Left renal pelvis (tissue), 4 donors: ENCODE data around the gene CDH23. TPM values are rescaled to one million over a fixed set of nuclear protein-coding genes. Genes with fewer than 3 reads are reported as not detected.

Experiments used
- DNase-seq, 4 donors: peaks; one replicate each; pipeline ENCODE4 v3.0.0-alpha.2; 2013; ENCODE audit warnings: low read depth in 4 of 4, low spot score in 3 of 4
- polyA plus RNA-seq, 4 donors: library from polyadenylated mRNA; unstranded; fragments of 120-200 nt; gene quantifications; one replicate each; pipeline ENCODE4 v1.2.1, GENCODE V29; 2013; ENCODE audit not compliant: insufficient read length in 4 of 4

Gene CDH23
- polyA plus RNA-seq, 4 donors: 1.5 to 28.3 (median 2.7) TPM

DNA sequence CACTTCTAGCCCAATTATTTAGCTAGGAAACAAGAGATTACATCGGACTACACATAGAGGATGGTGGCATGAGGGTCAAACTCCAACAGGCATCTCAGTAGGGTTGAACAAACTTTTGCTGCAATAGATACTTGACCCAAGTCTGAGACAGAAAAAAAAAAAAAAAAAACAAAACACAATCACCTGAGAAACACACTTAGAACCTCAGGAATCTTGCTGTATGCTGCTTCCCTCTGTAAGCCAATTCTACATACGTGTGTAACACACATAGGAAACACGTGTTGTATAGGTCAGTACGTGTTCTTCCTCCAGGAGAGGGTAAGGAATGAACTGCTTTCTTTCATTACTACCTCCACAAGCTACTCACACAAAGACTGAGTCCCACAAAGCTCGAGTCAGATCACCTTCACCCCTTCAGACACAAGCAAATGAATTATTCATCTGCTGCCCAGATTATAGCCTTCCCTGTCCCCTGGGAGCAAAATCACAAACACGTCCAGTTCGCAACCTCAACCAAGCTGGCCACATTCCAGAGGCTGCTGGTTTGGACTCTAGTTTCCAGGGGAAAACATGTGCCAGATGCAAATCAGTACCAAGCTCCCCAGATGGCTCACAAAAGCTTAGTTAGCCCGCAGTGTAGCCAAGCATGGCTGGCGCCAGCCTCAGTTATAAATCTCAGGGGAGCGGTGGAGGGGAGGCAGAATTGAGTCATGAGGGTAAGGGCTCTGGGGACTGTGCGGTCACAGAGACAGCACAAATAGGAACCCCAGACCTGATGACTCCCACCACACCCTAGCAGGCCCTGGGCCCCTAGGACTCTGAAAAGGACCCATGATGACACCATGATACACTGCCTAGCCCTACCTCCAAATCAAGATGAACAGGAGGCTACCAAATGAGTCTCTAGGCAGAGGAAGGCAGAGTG, 439.2 kb downstream of the CDH23 start:
- peak; percentile 59 to 75 (median 66) for DNase-seq

DNA sequence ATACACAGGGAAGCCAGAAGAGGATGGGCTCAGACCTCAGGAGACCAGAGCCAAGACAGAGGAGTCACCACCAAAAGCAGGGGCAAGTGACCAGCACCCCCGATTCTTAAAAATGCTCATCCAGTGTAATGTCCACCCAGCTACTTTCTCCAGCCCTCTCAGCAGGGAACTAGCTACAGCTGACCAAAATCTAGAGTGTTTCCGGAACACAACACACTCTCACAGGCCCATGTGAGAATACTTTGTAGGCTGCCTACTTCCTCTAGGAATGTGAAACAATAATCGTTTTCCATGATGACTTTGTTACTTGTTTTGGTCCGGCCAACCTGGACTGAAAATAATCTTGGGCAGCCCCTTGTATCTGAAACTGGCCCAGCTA, 439.9 kb downstream of the CDH23 start:
- DNase-seq: no peak

DNA sequence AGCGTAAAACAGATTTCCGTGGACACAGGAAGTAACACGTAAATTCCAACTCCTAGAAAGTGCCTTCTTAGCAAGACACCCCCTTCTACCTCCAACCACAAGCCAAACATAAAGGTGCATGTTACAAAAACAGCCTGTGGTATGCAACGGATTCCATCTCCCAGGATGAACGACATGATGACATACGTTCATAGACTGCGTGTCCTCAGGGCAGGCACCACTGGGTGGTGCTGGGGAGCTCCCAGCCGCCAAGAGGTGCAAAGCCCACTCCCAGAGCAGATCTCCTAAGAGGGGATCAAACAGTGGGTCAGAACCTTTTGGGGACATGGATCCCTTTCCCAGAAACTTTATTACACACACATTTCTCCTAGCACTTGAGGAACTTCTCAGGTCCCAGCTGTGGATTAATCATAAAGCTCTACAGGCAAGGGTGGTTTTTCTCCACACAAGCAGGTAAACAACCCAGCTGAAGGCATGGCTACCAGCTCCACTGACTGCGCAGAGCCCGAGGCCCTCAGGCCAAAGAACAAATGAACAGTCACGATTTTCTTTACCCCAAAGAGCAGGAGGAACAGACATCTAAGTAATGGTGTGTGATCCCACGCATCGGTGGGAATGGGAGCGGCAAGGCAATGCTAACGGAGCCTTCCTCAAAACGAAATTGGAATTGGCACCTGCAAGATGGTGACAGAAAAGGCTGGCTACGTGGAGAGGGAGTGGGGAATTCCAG, 440.5 kb downstream of the CDH23 start:
- no peak for DNase-seq

DNA sequence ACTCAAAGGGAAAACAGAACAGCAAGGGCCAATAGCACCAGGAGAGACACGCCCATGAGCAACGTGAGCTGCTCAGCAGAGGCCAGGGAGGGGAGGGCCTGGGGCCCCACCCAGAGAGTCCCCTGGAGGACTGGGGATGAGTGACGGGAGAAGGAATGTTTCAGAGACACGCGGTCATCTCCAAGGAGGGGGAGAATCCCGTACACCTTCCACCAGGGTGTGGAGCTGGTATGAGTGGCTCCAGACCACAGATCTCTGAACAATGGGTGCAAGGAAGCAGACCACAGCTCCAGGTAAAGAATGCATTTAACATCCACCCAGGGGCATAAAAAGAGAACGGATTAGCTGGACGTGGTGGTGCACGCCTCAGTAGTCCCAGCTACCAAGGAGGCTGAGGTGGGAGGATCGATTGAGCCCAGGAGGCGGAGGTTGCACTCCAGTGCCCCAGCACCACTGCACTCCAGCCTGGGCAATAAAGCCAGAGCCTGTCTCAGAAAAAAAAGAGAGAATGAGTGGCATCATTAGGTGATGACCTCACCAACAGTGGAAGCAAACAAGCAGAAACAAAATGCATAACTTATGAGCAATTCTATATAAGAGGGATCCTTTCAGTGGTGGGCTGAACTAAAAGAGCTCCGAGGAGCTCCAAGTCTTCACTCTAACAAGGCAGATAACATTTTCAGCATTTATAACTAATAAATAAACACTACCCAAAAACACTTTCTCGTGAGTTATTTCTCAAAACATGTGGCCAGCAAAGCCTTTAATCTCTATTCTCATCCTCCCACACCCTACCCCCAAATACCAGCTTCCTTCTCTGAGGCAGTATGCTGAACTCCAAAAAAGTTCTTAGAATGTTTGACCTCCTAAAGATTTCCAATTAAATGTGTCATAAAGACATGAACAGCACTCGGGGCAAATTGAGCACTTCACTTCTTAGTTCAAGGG, 441.8 kb downstream of the CDH23 start:
- no peak for DNase-seq

DNA sequence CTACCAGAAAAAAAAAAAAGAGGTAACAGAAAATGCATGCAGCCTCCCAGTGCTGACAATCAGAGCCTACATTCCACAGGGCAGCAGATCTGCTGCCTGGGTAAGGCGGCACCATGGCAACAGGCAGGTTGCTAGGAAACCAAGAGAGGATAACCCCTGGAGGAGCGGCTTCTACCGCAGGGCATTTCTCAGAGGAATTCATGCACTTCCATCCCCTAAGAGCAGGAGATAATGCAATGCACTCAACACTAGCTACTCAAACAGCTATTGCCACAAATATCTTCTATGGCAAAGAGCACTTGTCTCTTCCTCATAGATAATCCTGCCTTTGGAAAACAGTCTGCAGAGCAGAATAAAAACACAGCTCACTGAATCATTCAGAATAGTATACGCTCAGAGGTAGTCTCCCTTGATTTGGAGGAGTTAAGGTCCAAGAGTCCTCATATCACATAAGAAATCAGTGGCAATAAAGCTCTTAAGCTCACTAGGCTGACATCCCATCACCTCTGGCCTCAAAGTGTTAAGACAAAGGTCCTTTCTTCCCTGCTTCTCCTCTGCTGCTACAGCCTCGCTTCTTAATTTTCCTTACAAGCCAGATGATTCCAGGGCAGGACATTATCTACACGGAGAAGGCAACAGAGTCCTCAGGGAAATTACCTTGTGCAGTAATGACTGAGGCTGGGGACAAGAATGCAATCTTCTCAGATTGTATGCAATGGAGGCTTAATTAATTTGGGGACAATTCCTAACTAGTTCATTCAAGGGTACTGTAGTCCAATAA, 443.6 kb downstream of the CDH23 start:
- DNase-seq: peak; percentile 69 to 85 (median 73)

DNA sequence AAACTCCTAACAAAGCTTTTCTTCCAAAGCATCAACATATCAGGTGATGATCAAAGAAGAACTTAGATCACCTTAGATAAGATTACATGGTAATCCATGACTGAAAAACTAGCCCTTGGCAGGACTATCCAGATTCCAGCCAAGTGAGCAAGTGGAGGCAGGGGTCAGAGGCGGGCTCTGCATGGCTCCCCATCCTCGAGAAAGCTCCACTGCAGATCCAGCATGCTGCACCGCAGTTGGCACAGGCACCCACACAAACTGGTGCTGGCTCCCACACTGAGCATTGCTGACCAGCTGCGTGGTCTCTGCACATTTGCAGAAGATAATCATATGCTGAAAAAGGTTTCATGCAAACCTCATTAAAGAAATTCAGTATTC, 444.2 kb downstream of the CDH23 start:
- DNase-seq: no peak

DNA sequence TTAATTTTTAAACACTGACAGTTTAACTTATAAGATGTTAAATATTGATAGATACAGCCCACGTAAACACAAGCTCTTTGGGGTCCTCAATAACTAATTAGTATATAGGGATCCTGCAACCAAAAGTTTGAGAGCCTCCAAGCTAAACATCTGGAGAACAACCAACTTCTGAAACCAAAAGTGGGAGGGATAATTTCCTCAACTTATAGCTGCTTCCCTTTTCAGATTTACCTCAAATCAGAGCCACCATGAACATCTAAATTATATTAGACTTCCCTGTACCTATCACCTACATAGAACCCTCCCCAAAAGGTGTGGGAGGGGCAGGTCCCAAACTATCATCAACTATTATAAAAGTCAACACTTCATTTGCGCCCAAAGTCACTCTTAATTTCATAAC, 445.7 kb downstream of the CDH23 start:
- no peak for DNase-seq

DNA sequence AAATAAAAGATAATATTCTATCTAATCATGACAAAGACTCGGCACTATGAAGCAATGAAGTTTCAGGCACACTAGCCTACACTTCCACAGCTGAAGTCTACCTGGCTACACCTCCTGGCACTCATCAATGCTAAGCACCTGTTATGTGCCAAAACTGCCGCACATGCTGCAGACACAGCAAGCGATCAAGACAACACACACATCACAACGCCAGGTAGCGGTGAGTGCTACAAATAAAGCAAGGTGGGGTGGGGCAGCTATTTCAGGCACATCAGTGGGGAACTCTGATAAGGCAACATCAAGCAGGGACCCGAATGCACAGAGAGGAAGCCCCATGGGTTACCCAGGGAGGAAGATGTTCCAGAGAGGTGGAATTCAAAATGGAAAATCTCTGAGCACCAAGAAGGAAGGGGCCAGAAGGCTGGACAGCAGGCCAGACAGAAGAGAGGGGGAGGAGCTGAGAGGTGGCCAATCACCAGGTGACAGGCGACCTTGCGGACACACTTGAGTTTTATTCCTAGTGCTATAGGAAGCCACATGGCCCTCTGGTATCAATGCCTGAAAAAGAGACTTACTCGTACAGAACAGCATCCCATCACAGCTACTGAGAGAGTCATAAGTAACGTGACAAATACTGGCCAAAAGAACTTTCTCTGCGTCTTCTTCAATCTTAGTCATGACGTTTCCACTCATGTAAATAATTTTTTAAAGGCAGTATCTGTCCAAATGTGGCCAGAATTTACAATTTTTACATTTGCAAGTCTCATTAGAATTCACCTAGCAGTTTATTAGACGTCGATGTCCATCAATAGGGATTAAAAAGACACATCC, 446.4 kb downstream of the CDH23 start:
- DNase-seq: no peak

DNA sequence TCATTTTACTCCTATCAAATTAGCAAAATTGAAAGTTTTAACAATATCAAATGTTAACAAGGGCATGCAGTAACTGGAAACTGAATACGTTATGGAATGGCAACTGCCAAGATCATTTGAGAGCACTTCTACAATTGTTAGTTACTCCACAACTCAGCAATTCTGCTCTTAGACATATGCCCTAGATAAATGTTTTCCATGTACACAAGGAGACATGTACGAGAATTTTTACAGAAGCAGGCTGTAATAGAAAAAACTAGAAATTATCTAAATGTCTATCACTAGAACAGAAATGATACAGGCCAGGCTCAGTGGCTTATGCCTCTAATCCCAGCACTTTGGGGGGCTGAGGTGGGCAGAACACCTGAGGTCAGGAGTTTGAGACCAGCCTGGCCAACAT, 447.4 kb downstream of the CDH23 start:
- no peak for DNase-seq

DNA sequence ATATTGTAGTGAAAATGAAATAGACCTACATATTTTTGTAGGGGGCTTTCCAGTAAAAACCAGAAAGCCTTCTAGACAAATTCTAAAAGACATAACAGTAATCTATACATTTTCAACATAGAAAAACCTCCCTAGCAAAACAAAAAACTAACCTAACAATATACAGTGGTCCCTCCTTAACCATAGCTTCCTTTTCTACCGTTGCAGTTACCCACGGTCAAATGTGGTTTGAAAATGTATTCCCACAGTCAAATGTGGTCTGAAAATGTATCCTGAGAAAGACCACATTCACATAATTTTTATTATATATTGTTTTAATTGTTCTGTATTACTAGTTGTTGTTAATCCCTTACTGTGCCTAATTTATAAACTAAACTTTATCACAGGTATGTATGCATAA, 448.0 kb downstream of the CDH23 start:
- no peak for DNase-seq

DNA sequence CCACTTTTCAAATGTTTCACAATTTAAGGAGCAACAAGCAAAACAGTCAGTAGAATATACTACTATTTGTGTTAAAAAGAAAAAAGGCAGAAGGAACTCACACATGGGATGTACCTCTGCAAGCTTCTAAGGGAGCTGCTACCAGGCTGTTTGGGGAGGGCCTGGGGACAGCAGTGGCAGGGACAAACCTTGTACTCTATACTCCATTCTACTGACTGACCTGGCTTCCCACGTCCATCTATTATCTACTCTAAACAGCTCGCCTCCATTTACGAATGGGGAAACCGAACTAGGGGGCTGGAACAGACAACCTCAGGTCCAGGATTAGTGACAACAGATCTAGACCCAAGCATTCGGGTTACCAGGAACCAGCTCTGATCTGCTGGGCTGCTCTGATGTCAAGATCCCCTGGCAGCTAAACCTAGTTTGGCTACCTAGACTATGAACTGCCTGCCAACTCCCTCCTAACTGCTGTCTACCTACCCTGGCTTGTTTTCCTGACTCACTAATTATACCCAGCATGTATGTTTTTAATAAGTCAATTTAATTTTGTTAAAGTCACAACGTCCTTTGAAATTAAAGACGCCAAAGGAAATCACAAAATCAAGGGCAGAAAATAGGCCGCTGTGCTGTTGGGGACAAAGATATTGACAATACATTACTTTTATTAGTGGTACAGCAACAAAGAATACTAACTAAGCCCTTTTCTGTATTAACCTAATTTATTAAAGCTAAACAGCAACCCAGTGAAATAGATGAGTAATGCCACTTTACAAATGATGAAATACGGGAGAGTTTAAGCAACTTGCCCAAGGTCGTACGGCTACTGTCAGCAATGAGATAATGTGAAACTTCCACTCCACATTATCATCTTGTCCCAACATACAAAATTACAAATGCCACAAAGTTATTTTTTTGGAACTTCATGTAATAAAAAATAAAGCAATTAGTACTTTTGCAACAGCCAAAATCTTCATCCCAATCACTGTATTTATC, 449.0 kb downstream of the CDH23 start:
- DNase-seq: no peak

DNA sequence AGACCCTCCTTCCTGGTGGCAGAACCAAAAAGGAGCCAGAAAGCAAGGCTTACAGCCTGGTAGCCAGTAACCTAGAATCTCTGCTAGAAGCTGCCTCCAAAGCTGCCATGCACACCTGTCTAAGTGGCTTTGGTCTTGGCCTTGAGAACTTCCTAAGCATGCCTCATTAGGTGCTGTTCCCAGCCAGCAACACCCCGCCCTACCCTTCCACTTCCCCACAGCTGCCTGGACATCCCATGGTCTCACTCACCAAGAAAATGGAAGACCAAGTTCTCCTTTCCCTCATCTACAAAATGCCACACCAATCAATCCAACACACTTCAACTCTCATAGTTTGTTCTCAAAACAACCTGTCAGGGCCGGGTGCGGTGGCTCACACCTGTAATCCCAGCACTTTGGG, 450.1 kb downstream of the CDH23 start:
- no peak for DNase-seq

DNA sequence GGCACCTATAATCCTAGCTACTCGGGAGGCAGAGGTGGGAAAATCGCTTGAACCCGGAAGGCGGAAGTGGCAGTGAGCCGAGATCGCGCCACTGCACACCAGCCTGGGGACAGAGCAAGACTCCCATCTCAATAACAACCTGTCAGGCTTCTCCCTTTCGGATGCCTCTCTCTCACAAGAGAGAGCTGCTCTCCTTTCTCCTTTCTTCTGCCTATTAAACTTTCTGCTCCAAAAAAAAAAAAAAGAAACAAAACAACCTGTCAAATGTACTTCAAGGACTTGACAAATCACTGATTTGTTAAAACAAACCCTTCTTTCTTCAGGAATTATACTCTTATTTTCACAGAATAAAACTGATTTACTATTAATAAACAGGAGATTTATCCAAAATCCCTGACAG, 450.7 kb downstream of the CDH23 start:
- no peak for DNase-seq

DNA sequence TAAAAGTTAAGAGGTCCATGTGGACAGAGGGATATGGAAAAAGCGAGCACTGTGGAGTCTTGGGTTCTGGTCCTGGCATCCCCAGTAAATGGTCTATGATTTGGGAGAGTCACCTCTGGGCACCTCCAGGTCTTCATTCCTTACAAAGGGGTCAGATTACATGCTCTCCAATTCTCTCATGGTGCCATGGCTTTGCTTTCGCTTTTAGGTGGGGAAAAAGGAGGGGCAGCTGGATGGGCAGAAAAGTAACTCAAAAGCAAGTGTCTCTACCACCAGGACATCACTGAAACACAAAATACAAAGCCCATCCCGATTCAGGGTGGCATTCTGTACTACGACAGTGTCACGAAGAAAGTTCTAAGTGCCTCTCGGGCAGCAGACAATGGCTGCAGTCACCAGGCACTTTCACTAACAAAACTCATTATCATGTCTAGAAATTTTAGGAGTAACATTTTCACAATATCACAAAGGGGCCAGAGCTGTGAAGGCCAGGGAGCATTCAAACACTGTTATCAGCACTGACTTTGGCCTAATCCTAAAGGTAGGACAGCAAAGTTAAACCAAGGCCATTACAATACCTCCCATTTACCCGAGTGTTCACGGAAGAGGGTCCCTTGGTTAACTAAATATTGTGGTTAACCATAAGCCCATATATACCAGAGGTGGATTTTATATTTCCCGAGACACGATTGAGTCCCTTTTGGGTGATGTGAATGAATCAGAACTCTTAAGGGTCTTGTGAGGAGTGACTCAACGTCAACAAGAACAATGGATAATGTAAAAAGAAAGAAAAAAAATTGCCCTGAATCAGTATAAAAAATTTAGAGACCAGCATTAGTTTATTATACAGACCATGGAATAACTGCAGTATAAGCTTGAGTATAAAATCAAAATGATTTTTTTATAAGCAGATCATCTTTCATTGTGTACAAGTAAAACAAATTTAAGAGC, 451.9 kb downstream of the CDH23 start:
- DNase-seq: no peak

DNA sequence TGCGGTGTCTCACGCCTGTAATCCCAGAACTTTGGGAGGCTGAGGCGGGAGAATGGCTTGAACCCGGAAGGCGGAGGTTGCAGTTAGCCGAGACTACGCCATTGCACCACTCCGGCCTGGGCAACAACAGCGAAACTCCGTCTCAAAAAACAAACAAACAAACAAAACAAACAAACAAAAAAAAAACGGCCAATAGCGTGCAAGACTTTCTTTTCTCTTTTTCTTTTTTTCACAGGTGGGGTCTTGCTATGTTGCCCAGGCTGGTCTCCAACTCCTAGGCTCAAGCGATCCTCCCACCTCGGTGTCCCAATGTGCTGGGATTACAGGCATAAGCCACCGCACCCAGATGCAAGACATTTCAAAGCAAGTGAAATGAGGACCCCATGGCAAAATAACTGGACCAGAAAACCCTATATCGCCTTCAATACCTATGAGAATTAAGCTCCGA, 452.8 kb downstream of the CDH23 start:
- no peak for DNase-seq

DNA sequence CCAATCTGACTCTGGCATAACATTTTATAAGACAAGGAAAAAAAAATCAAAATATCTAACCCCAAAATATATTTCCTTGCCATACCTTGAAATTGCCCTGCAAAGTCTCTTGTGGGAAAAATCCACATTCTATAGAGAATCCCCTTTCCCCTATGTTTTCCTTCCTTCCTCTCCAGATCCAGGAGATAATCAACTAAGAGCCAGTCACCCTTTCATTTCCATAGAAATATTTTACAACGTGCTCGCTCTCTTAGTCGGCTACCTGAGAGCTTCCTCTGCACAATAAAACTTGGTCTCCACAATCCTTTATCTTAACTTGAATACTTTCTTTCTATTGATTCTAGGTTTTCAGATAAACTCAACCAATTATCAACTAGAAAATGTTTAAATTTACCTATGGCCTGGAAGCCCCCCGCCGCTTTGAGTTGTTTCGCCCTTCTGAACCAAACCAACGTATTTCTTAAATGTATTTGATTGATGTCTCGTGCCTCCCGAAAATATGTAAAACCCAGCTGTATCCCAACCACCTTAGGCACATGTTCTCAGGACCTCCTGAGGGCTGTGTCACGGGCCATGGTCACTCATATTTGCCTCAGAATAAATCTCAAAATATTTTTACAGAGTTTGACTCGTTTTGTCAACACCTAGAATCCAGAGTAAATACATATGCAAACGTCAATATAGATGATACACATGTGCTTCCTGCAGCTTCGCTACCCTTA, 453.5 kb downstream of the CDH23 start:
- no peak for DNase-seq
